Trophoblast cell (in vitro differentiated cells and primary cell): ENCODE measurements around the gene NFIX.
A peak's percentile ranks its signal among the peaks of the same experiment; 100 is the strongest.

Source experiments
- DNase-seq, 2 donors: peaks; one replicate each; pipeline ENCODE4 v3.0.0-alpha.2; 2016
- H2AFZ ChIP-seq: 2 replicates; pipeline ENCODE4 v1.6.1; 2013; ENCODE audit warnings: low read length, moderate library complexity, mild to moderate bottlenecking; ENCODE audit not compliant: insufficient read depth, poor library complexity
- H2AK5ac ChIP-seq: 2 replicates; pipeline ENCODE4 v1.6.1; 2013; ENCODE audit warnings: mild to moderate bottlenecking, low read length
- H2BK120ac ChIP-seq: 2 replicates; pipeline ENCODE4 v1.6.1; 2013; ENCODE audit warnings: low read length, mild to moderate bottlenecking, moderate library complexity; ENCODE audit not compliant: insufficient read depth, poor library complexity
- H2BK12ac ChIP-seq: 2 replicates; pipeline ENCODE4 v1.6.1; 2013; ENCODE audit warnings: mild to moderate bottlenecking, low read length, moderate library complexity
- H2BK5ac ChIP-seq: 2 replicates; pipeline ENCODE4 v1.6.1; 2013; ENCODE audit warnings: low read length, low read depth, moderate library complexity, mild to moderate bottlenecking; ENCODE audit not compliant: poor library complexity
- H3K14ac ChIP-seq: 2 replicates; pipeline ENCODE4 v1.6.1; 2013; ENCODE audit warnings: mild to moderate bottlenecking, low read length
- H3K18ac ChIP-seq: 2 replicates; pipeline ENCODE4 v1.6.1; 2013; ENCODE audit warnings: mild to moderate bottlenecking, low read length
- H3K23ac ChIP-seq: 2 replicates; pipeline ENCODE4 v1.6.1; 2013; ENCODE audit warnings: low read length
- H3K27ac ChIP-seq: 2 replicates; pipeline ENCODE4 v1.5.1; 2013; ENCODE audit warnings: low read depth, mild to moderate bottlenecking, inconsistent platforms, low read length, moderate library complexity
- H3K27me3 ChIP-seq: 2 replicates; pipeline ENCODE4 v1.6.1; 2013; ENCODE audit warnings: inconsistent platforms, mild to moderate bottlenecking, low read length, moderate library complexity; ENCODE audit not compliant: insufficient read depth
- H3K36me3 ChIP-seq, 2 experiments: 1 replicate in 1 of 2; 2 replicates in 1 of 2; pipeline ENCODE4 v1.6.1; 2013; ENCODE audit warnings: low read length in 2 of 2, mild to moderate bottlenecking in 2 of 2, moderate library complexity in 1 of 2; ENCODE audit not compliant: insufficient read depth in 2 of 2, control insufficient read depth in 1 of 2
- H3K4ac ChIP-seq: 2 replicates; pipeline ENCODE4 v1.6.1; 2013; ENCODE audit warnings: low read depth, mild to moderate bottlenecking, low read length, moderate library complexity
- H3K4me1 ChIP-seq, 2 experiments: 1 replicate in 1 of 2; 2 replicates in 1 of 2; pipeline ENCODE4 v1.6.1; 2013; ENCODE audit warnings: low read length in 2 of 2, mild to moderate bottlenecking in 2 of 2, moderate library complexity in 1 of 2; ENCODE audit not compliant: insufficient read depth in 2 of 2, control insufficient read depth in 1 of 2
- H3K4me2 ChIP-seq: 2 replicates; pipeline ENCODE4 v1.6.1; 2013; ENCODE audit warnings: inconsistent platforms, mild to moderate bottlenecking, low read length, moderate library complexity
- H3K4me3 ChIP-seq: 2 replicates; pipeline ENCODE4 v1.5.1; 2013; ENCODE audit warnings: mild to moderate bottlenecking, low read depth, low read length, inconsistent platforms
- H3K79me1 ChIP-seq: one replicate; pipeline ENCODE4 v1.6.1; 2013; ENCODE audit warnings: low read length
- H3K79me2 ChIP-seq: 2 replicates; pipeline ENCODE4 v1.6.1; 2013; ENCODE audit warnings: low read length, mild to moderate bottlenecking; ENCODE audit not compliant: control insufficient read depth, insufficient read depth, poor library complexity
- H3K9ac ChIP-seq: 2 replicates; pipeline ENCODE4 v1.6.1; 2013; ENCODE audit warnings: mild to moderate bottlenecking, low read length
- H3K9me3 ChIP-seq: 2 replicates; pipeline ENCODE4 v1.6.1; 2013; ENCODE audit warnings: low read depth, mild to moderate bottlenecking, control low read depth, inconsistent platforms, low read length; ENCODE audit not compliant: insufficient read depth
- H4K12ac ChIP-seq: 2 replicates; pipeline ENCODE4 v1.6.1; 2013; ENCODE audit warnings: low read depth, mild to moderate bottlenecking, low read length, moderate library complexity
- H4K8ac ChIP-seq: 2 replicates; pipeline ENCODE4 v1.6.1; 2013; ENCODE audit warnings: low read depth, mild to moderate bottlenecking, low read length, moderate library complexity
- H4K91ac ChIP-seq: one replicate; pipeline ENCODE4 v1.6.1; 2013; ENCODE audit warnings: low read depth, mild to moderate bottlenecking, low read length, moderate library complexity
- WGBS: extraction: QIAGEN DNeasy Blood & Tissue Kit; methylation state at CpG from one replicate; pipeline ENCODE4 v1.1.7; 2013; ENCODE audit warnings: missing lambda C conversion rate; ENCODE audit not compliant: insufficient read length, insufficient coverage; ENCODE audit errors: extremely low coverage; 5-methylcytosine and 5-hydroxymethylcytosine counted together

NFIX gene

GRCh38 chr19:12965812-12966135, 29.5 kb upstream of the NFIX start:
- Histone ChIP-seq H3K79me1 (peaks cover 6% of the 10 kb centered on the region), H3K14ac (no peak overlapping the region), H3K18ac (peak overlapping the region; percentile 68), H3K79me2 (no peaks in the 10 kb centered on the region), H3K4ac (no peak overlapping the region), H3K4me1 (peaks cover 3 to 4% of the 10 kb centered on the region in 2 experiments), H3K9me3 (no peaks in the 10 kb centered on the region), H3K9ac (no peak overlapping the region), H3K27me3 (no peaks in the 10 kb centered on the region), H4K8ac (peak overlapping the region; percentile 77), H3K4me3 (no peak overlapping the region), H2BK12ac (no peak overlapping the region), H4K12ac (no peak overlapping the region), H2BK5ac (no peak overlapping the region), H2BK120ac (no peak overlapping the region), H3K27ac (no peak overlapping the region), H3K4me2 (peak overlapping the region; percentile 56), H2AK5ac (no peak overlapping the region), H2AFZ (peak overlapping the region; percentile 99), H3K36me3 (no peaks in the 10 kb centered on the region), H3K23ac (no peak overlapping the region), H4K91ac (peak overlapping the region; percentile 71)
- DNase-seq, result no peak
- WGBS, result no CpG with 5 or more reads among the region's 8 CpGs

- Histone ChIP-seq H3K9ac (no peak overlapping the region), H4K91ac (no peak overlapping the region), H3K4ac (no peak overlapping the region), H3K4me2 (no peak overlapping the region), H3K4me3 (no peak overlapping the region), H3K23ac (no peak overlapping the region), H4K8ac (no peak overlapping the region), H3K14ac (no peak overlapping the region), H3K27ac (no peak overlapping the region), H2AFZ (no peak overlapping the region), H3K79me1 (peaks cover 6% of the 10 kb centered on the region), H2BK5ac (no peak overlapping the region), H3K9me3 (no peaks in the 10 kb centered on the region), H2BK12ac (no peak overlapping the region), H3K18ac (no peak overlapping the region), H3K36me3 (no peaks in the 10 kb centered on the region), H3K4me1 (peaks cover 3 to 4% of the 10 kb centered on the region in 2 experiments), H4K12ac (no peak overlapping the region), H3K27me3 (no peaks in the 10 kb centered on the region), H2BK120ac (no peak overlapping the region), H2AK5ac (no peak overlapping the region), H3K79me2 (no peaks in the 10 kb centered on the region)
- no peak for DNase-seq
- WGBS, result no CpG with 5 or more reads among the region's 5 CpGs
Observed at GRCh38 chr19:12967907-12968306, 27.4 kb upstream of the NFIX start.

GRCh38 chr19:12969292-12969988, 25.8 kb upstream of the NFIX start, which contains the start of gene DAND5:
DAND5 (plus strand) TSS chr19:12969576; CDS start chr19:12969661, 85 bp downstream.
- Histone ChIP-seq H3K14ac (no peak within 1 kb of the TSS), H3K9ac (no peak within 1 kb of the TSS), H3K27ac (no peak within 1 kb of the TSS), H3K23ac (no peak within 1 kb of the TSS), H2BK12ac (no peak within 1 kb of the TSS), H3K4me2 (no peak within 1 kb of the TSS), H3K9me3 (no peaks in the 10 kb centered on the region), H4K8ac (no peak within 1 kb of the TSS), H4K91ac (no peak within 1 kb of the TSS), H3K36me3 (no peaks in the 10 kb centered on the region), H2AK5ac (no peak within 1 kb of the TSS), H2BK120ac (no peak within 1 kb of the TSS), H3K18ac (no peak within 1 kb of the TSS), H2AFZ (no peak within 1 kb of the TSS), H2BK5ac (no peak within 1 kb of the TSS), H3K4me3 (no peak within 1 kb of the TSS), H3K79me2 (no peaks in the 10 kb centered on the region), H3K27me3 (peaks cover 2% of the 10 kb centered on the region), H3K4ac (no peak within 1 kb of the TSS), H3K79me1 (peaks cover 6% of the 10 kb centered on the region), H3K4me1 (peaks cover 3 to 4% of the 10 kb centered on the region in 2 experiments), H4K12ac (no peak within 1 kb of the TSS)
- WGBS, result no CpG with 5 or more reads among the region's 14 CpGs
- no peak for DNase-seq

- Histone ChIP-seq H3K4me1 (peaks cover under 1% of the 10 kb centered on the region in 2 experiments), H2AK5ac (no peak overlapping the region), H3K27me3 (peaks cover 2% of the 10 kb centered on the region), H3K4ac (no peak overlapping the region), H3K4me2 (no peak overlapping the region), H3K79me2 (no peaks in the 10 kb centered on the region), H3K9me3 (no peaks in the 10 kb centered on the region), H3K18ac (no peak overlapping the region), H3K79me1 (peaks cover 3% of the 10 kb centered on the region), H3K36me3 (no peaks in the 10 kb centered on the region), H3K4me3 (no peak overlapping the region), H3K14ac (no peak overlapping the region), H3K23ac (no peak overlapping the region), H3K27ac (no peak overlapping the region), H2BK12ac (no peak overlapping the region), H2BK5ac (no peak overlapping the region), H4K8ac (no peak overlapping the region), H2BK120ac (no peak overlapping the region), H4K91ac (no peak overlapping the region), H4K12ac (no peak overlapping the region), H2AFZ (no peak overlapping the region), H3K9ac (no peak overlapping the region)
- DNase-seq, result no peak
- no CpG with 5 or more reads among the region's 7 CpGs for WGBS
Observed at GRCh38 chr19:12970070-12970820, 25.0 kb upstream of the NFIX start.
